ENCODE results near the gene DGKB.

DGKB gene

DNA sequence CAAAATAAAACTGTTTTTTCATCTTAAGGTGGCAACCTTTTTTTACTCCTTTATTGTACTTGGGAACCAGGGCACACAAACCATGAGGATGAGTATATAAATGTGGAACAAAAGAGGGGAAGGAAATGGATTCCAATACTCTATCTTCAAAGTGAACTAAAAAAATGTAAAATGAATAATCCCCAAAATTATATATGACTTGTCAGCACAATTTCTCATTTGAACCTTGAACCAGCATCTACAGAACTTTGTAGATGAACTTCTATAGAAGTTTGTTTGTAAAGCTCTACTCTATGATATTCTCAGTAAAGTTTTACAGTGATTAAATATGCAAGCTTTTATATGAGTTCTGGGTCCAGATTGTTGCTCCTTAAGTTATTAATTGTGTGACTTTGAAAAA lies 694.8 kb downstream of the DGKB start:
- DNase-seq (ENCODE audit: low spot score), result no peak

DNA sequence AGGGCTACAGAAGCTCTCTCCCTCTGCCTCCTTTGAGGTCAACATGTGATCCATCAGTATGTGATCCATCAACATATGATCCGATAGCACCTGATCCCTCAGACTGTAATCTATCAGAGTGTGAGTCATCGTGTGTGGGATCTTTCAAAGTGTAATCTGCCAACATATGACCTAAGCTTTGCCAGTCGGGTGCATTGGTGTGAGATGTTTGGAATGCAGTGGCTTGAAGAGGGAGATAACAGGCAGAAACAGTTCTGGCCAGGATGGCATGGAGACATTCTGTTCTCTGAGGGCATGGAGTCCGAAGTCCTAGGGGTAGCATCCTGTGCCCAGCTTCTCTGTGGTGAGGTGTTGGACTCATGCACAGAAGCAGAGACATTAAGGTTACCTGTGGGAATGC lies 695.4 kb downstream of the DGKB start:
- no peak for DNase-seq (ENCODE audit: low spot score)

DNA sequence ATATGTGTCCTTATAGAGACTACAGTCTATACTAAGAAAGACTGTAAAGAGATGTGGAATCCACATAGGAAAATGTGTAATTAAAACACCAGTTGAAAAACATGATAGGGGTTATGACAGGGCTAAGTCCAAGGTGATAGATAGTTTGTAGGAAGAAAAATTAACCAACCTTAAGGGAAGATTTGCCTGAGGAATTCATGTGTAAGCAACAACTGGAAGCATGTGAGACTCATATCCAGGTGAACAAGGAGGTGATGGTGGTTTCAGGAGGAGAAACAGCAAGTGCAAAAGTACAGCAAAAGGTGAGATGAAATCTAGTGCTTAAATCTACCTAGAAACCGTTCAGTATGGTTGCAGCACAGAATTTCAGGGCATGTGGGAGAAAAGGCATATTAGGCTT lies 696.4 kb downstream of the DGKB start:
- no peak for DNase-seq (ENCODE audit: low spot score)

DNA sequence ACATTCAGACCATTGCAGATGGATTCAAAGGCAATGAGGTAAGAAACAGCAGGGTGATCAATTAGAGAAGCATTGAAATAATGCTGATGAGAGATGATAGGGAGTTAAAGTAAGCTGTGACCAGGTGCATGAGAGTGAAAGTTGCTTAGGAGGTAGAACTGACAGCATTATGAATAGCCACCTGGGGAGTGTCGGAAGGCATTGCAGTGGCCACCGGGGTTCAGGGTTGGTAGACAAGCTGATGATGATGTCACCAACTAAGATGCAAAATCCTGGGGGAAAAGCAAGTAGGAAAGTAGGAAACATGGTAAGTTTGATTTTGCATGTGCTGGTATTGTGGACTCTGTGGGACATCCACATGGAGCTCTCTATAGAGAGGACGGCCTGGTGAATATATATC lies 701.2 kb downstream of the DGKB start:
- DNase-seq (ENCODE audit: low spot score), result no peak

DNA sequence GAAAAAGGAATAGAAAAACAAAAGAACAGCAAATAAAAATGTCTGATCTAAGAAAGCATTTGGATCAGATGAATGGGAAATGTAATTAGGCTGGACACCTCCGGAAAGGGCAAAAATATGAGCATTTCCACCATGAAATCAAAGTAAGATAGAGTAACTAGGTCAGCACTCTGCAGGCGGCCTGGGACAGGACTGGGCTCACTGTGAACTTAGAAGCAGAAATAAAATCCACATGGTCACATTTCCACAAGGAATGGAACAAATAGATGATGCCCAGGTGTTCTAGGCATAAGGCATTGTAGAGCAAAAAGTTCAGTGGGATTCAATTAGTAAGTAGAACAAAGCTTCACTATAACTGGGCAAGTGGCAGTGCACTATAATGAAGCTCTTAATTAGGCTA lies 703.2 kb downstream of the DGKB start:
- no peak for DNase-seq (ENCODE audit: low spot score)

DNA sequence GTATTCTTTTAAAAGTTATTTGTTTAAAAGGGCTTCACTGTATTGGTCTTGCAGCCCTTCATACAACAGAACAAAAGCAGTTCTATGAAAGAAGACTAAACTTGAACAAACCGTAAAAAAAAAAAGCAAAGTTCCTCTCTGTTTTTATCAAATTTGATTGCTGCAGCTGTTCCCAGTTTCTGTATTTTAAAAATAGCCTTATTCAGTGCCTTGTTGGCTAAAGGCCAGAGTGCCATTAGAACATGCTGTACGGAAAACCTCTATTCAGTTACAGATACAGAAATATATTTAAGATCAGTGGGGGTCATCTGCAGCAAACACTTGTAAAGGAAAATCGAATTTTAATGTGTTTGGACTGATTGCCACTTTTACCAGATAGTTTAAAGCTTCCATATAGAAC lies 705.3 kb downstream of the DGKB start:
- DNase-seq (ENCODE audit: low spot score), result no peak

DNA sequence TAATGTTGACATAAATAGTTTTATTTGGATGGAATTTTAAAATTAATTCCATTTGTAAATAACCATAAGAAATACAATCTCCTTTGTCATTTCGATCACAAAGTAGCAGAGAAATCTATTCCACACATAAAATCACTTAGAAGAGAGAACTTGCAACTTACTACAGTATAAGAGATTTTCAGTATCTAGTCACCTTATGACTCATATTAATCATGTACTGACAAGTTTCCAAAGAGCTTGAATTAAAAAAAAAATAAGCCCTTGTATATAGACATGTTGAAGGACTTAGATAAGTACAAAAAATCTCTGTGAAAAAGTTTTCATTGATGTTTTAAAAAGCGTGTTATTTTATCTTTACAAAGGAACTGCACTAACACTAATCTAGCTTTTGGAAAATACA lies 706.0 kb downstream of the DGKB start:
- DNase-seq (ENCODE audit: low spot score), result no peak

DNA sequence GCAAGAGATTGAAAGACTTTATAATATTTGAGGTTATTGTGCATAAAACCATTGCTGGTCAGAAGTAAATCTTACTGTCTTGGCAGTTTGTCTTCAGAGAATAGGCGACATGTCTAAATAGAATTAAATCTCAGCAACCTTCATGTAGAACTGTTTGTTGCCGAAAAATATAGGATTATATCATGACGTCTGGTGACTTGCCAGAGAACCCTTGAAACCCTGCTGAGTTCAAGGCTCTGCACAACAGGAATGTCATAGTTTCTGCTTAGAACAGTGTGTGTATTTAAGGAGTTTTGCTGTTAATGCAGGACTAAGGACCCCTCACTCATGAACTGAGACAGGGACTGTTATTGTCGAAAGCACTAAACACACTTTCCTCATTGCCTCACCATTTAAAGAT lies 706.7 kb downstream of the DGKB start:
- DNase-seq (ENCODE audit: low spot score), result no peak

DNA sequence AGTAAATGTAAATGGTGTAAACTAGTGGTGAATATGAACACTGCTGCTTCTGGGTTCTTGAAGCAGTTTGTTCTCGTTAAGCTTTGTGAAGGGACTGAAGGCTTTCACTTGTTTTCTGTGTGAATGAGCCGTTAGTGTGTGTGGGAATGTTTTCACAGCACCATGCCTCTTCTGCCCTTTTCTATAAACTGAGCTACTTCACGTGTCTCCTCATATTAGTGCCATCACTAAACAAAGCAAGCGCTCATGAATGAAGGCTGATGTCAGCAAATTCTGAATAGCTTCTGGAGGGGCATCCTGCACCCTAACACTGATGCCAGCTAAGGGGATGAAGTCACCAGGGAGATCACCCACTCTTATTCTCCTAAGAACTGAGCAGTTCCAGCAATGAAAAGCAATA lies 707.5 kb downstream of the DGKB start:
- peak; percentile 15 for DNase-seq (ENCODE audit: low spot score)

DNA sequence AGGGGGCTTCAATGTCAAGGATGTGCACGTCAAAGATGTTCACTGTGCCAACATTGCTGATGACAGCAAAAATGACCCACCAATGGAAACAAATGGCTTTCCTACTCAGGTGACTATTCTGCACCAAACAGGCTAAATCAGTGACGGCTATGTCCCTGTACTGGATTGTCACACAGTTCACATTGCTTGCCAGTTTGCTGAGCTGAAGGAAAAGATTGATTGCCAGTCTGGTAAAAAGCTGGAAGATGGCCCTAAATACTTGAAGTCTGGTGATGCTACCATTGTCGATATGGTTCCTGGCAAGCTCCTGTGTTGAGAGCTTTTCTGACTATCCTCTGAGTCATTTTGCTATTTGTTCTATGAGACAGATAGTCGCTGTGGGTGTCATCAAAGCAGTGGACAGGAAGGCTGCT lies 710.9 kb downstream of the DGKB start:
- no peak for DNase-seq (ENCODE audit: low spot score)

DNA sequence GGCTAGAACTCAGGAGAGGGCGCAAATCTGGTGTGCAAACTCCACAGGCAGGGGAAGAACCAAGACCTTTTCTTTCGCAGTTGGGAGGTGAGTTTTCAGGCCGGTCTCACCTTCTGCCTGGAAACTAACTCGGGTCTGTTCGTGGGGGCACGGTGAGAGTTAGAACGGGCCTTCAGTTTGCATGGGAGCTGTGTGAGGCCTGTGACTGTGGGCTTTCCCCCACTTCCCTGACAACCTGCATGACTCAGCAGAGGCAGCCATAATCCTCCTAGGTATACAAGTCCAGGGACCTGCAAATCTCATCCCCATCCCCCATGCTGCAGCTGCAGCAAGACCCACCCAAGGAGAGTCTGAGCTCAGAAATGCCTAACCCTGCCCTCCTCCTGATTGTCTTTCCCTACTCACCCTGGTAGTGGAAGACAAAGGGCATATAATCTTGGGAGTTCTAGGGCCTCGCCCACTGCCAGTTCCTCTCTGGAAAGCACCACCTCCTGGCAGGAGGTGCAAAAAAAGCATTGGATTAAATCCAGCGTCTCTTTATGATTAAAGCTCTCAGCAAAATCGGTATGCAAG lies 718.2 kb downstream of the DGKB start:
- no peak for DNase-seq (ENCODE audit: low spot score)

DNA sequence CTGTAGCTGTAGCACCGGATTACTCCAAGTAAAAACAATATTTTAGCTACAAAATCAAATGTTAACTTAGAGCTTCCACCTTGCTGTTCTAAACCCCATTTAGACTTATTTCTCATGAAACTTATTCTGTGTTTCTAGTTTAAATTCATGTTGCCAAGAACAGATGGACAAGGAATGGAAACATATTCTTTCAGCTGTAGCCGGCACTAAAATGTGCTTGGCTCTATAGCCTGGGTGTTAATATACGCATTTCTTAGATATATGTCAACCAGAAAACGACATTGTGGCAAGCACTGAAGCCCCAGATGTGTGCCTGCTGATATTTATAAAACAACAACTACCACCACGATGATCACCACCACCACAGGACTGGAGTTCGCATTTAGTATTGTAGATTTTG lies 722.8 kb downstream of the DGKB start:
- DNase-seq (ENCODE audit: low spot score), result no peak

DNA sequence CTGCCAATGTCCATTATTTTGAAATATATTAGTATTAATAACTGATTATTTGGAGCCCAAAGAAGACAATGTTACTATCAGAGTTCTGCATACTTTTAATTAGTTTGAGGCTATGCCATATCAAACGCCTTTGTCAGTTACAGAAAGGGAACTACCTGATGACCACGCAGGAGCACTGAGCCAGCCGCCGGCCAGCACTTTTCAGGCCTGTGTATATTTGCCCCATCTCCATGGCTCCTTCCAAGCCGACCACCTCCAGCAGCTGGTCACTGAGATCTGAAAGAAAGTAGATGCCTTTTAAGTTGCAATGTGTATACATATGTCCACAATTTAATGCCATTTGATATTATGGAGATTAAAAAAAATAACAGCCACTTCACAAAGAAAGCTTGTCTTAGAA lies 724.7 kb downstream of the DGKB start:
- DNase-seq (ENCODE audit: low spot score), result no peak

DNA sequence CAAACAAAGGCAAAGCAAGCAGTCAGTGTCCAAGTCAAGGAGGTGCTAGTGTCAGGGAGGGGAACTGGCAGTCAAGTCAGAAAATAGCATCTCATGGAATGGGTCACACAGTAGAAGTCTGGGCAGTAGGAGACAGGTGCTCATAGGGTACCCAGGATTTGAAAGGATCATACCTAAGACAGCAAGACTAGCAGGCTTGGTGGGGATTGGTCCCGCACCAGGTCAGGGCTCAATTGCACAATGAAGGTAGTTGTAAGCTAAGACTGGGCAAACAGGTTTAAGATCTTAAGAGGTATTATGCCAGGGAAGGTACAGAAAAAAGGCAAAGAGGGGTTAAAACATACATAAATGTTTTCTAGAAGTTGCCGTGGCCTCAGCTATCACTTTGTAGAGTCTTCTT lies 731.7 kb downstream of the DGKB start:
- DNase-seq (ENCODE audit: low spot score), result no peak

DNA sequence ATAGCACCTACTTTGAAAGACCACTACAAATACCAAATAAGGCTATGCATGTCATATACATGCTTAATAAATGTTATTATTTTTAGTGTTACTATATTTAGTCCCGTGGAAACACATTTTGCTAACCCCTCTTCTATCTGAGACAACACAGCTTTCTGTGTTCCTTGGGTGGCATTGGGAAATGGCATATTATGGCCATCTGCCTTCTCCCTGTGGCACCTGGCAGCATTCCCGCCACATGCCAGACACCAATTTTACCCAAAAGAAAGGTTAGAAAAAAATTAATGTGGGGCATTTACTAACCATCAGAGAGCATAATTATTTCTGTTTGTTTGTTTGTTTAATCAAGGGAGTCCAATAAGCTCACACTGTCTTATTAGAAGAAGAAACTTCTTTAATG lies 744.4 kb downstream of the DGKB start:
- no peak for DNase-seq (ENCODE audit: low spot score)

DNA sequence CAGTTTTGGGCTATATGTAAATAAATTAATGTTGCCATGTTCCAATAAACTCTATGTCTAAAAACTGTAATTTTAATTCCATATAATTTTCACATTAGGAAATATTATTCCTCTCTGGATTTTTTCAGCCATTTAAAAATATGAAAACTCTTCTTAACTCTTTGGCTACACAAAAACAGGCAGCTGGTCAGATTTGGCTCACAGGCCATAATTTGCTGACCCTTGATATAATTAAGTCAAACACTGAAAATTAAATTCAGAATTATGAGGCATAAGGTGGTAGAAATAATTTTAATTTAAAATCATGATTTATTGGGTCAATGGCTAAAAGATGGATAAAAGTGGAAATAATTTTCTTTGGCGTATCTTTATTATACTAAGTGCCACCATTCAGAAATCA lies 746.1 kb downstream of the DGKB start:
- no peak for DNase-seq (ENCODE audit: low spot score)

DNA sequence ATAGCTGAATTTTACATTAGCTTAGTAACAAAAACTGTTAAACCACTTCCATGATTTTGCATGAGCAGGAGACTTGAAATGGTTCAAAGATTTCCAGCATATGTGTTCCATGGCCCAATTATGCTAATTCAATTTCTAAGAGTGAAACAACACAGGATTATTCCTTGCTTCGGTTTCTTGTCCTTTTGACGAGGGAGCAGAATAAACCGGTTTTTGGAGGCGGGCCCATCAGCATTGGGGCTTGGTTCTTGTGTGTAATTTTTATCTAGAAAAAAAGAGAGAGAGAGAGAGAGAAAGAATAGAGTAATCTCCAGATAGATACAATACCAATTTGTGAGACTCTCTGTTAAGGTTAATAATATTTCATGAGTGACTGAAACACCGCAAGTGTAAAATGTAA lies 753.6 kb downstream of the DGKB start:
- no peak for DNase-seq (ENCODE audit: low spot score)

DNA sequence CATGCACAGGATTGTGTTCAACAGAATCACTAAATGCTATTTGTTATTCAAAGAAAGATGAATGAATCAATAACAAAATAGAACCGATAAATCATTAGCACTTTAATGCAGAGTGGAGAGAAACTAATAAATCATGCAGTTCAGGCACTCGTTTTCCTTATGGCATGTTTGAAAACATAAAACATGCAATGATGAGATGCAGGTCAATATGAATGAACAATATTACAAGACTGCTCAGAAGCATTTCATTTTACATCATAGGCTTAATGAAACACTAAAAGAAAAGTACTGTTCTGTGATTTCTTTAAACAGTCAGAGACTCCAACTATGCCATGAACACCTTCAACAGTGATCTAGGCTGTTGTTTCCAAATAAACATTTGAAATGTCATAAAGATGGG lies 755.0 kb downstream of the DGKB start:
- no peak for DNase-seq (ENCODE audit: low spot score)

DNA sequence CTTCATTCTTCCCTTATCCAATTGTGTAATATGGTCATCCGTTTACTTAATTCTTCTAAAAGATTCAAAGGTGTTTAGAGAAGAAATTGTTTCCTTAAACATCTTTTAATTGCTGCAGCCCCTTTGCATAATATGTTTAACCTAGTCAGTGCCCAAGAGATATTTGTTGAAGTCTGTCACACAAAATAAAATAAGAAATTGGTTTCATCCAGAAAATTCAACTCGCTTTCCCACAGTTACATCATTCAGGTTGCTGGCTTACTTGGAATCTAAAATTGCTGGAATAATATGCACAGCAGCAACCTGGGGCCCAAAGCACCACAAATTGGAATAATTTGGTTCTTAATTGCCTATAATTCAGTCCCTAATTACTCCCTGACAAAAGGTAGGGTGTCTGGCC lies 758.0 kb downstream of the DGKB start:
- DNase-seq (ENCODE audit: low spot score), result no peak

DNA sequence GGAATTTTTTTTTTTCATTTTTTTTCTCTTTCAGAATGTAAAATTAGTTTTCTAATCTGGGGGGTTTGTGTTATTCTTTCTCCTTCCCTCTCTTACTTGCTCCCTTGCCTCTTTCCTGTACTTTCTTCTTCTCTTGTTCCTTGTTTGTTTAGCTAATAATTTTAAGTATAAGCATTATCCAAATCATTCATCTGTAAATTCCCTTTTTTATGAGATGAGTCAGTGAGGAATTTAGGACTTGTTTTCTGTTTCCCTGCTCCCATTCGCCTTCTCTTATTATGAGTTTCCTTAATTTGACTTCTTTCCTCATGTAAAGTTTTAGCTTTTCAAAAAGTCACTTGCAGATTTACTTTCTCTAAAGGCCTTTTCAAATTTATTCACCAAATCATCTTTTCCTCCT lies 758.4 kb downstream of the DGKB start:
- no peak for DNase-seq (ENCODE audit: low spot score)

DNA sequence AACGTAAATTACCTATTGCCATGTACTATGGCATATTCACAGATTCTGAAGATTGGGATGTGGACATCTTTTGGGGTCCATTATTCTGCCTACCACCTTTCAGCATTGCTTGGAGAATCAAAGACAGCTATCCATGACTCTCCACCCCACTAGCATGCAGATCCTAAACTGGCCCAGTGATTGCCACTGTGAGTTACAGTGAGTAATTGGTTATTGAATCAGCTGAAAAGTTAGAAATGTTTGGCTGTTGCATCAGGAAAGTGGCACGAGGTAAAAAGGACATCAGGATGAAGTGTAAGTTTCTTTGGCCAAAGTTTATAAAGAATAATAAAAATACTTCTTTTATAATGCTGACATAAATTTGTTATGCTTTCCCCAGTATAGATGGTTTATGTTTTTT lies 764.9 kb downstream of the DGKB start:
- DNase-seq (ENCODE audit: low spot score), result no peak

DNA sequence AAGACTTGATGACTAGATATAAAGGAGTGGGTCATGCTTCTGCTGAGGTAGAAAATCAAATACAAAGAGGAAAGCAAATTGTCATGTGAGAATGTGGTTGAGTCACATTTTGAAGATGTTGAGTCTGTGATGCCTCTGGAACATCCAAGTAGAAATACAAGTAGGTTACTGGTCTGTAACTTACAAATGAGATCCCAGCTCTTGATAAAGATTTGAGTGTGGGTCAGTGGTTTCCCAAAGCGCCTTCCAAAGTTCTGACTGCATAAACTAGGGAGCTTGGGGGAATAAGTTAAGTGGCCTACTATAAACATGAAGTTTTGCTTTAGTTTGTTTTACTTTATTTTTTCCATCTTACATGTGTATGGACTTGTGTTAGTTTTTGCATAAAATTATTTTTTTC lies 768.8 kb downstream of the DGKB start:
- DNase-seq (ENCODE audit: low spot score), result no peak

DNA sequence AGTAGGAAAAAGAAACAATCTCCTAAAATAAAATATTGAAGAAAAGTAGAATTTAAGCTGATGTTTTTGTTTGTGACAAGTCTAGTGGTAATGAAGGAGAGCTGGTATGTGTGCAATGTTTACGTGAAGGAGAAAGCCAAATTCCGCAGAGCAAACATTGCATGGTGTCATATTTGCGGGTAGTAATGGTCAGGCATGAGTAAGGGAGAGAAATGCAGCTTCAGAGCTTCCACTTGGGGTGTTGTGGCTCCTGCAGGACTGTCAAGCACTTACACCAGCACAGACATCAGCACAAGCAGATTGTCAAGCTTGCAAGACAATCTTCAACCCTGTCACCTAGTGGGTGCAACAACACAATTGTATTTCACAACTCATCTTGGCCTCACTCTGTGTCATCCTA lies 776.6 kb downstream of the DGKB start:
- no peak for DNase-seq (ENCODE audit: low spot score)

DNA sequence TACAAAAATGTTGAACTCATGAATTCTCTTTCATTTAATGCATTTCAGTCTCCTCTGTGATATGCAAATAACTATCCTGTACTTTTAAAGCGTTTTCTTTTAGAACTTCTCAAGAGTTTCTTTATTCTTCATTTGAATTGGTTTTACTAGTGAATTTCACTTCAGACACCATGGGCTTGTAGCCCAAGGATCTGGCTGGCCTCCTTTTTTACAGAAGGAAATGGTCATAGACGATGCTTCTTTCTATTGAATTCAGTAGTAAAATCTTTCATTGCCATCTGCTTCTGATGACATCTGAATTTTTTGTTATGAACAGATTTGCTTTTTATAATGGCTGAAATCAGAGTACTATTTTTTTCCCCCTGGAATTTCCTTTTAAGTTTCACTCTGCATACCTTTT lies 777.8 kb downstream of the DGKB start:
- DNase-seq (ENCODE audit: low spot score), result no peak

DNA sequence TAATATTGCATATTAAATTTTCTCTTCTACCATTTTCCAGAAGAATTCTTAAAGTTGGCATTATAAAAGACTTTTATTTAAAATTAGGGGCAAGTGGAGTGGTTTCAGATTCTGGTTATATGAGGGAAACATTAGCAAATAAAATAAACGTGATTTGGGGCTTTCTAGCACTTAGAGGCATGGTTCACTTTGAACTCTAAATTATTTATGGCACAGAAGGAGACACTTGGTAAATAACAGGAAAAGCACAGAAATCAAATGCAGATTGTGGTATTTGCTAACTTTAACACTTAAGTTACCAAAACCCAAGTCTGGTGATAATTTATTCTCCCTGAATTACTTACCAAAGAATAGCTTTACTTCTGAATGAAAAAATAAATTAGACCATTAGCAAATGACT lies 778.6 kb downstream of the DGKB start:
- no peak for DNase-seq (ENCODE audit: low spot score)

All from globus pallidus (tissue), 1 donor.